GM23248 (cell line): ENCODE data around the gene CLVS2.

Source experiments
- EZH2 ChIP-seq: fragments of 200-600 bp; sonication (generic); IDR thresholded peaks from 2 replicates; pipeline ENCODE4 v1.6.1; 2018; ENCODE audit warnings: antibody characterized with exemption, mild to moderate bottlenecking; ENCODE audit not compliant: insufficient read depth, poor library complexity, severe bottlenecking
- EZH2phosphoT487 ChIP-seq: fragments of 200-600 bp; sonication (generic); IDR thresholded peaks from 2 replicates; pipeline ENCODE4 v1.6.1; 2018; ENCODE audit warnings: antibody characterized with exemption, moderate library complexity, mild to moderate bottlenecking, low read depth; ENCODE audit not compliant: insufficient read depth

DNA sequence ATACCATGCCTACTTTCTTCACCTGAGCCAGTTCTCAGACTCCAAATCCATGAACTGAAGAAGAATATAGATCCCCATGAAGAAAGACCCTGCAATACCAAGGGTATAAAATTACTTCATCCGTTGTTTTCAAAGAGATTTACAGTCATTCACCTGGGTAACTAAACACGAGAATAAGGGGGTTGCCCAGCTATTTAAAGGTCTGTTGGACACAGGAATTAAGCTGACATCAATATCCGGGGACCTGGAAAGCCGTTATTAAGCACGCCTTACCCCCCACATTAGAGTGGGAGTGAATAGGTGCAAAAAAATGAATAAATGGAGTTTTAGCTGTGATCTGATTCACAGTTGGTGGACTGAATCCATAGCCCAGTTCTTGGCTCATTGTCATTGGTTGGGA lies 28.9 kb downstream of the CLVS2 start:
- TF ChIP-seq EZH2phosphoT487 (no peak), EZH2 (no peak)
